HG03066 (cell line): Measurements from ENCODE around the gene SMARCD1.

ENCODE experiments used
- ATAC-seq: cut with Tn5 transposase; IDR thresholded peaks from one replicate; pipeline ENCODE4 v1.9.1; 2021; ENCODE audit warnings: low read depth; ENCODE audit not compliant: unreplicated experiment

Gene SMARCD1

DNA sequence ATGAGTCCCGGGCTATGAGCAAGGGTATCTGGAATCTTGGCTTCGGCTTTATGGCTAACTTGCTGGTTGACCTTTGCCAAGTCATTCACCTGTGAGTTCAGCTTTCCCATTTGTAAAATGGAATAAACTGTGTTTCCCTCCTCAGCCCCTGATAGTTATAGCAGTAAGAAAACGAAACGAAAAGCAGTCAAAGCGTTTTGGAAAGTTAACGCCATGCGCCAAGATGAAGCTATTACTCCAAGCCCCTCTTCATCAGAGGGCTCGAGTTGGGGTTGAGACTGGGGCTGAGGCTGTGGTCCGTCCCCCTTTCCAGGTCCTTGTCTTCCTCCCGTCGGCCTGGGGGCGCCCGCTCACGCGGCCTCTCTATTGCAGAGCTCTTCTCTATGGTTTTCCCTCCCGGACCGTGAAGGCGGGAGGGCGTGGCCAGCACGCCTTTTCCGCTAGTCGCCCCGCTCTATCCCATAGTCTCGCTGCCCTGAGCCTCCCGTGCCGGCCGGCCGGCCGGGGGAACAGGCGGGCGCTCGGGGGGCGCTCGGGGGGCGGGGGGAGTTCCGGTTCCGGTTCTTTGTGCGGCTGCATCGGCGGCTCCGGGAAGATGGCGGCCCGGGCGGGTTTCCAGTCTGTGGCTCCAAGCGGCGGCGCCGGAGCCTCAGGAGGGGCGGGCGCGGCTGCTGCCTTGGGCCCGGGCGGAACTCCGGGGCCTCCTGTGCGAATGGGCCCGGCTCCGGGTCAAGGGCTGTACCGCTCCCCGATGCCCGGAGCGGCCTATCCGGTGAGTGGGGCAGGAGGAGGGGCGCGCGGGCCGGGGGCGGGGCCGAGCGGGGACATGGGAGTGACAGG lies at the start of gene SMARCD1:
Gene SMARCD1 (plus strand): TSS at position 568 of the 840 bp plus-strand sequence. CDS start 28 bp downstream, at position 596.
- ATAC-seq, result peak; percentile 77

DNA sequence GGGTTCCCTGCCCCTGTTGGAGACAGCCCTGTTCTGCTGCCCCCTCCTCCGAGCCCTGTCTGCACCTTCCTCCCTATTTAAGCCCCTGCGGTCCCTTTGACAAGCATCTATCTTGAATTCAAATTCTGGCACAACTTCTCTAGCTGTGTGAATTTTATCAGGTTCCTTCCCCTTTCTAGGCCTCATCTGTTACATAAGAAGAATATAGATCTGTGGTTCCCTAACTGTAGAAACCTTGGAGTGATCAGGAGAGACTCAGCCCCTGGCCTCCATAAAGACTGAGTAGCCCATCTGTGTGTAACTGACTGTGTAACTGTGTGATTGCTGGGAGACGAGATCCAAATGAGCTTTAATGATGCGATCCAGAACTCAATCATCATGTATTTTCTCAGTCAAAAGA lies 46.8 kb upstream of the SMARCD1 start:
- ATAC-seq, result no peak

DNA sequence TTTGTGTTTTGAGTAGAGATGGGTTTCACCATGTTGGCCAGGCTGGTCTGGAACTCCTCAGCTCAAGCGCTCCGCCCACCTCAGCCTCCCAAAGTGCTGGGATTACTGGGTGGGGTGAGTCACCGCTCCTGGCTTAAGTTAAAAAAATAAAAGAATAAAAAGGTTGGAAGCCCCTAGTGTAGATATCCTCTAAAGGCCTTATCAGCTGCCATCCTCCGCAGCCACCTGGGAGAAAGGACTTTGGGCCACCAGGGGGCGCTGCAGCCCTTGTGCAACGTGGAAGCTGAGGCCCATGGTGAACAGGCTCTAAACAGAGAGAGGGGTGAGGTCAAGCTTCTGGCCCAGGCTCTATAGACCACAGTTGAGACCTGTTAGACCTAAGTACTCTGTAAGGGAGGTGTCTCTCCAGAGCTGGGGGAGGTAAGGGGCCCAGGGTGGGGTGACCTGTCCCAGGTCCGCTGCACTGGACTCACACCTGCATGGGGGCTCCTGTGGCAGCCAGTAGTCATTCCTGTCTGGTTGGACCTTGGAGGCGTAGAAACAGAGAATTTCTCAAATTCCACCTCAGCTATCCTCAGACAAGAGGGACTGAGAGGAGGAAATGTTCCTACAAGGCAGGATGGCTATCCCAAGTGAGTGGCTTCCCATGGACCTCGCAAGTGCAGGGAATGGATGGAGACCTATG lies 45.8 kb upstream of the SMARCD1 start:
- no peak for ATAC-seq

DNA sequence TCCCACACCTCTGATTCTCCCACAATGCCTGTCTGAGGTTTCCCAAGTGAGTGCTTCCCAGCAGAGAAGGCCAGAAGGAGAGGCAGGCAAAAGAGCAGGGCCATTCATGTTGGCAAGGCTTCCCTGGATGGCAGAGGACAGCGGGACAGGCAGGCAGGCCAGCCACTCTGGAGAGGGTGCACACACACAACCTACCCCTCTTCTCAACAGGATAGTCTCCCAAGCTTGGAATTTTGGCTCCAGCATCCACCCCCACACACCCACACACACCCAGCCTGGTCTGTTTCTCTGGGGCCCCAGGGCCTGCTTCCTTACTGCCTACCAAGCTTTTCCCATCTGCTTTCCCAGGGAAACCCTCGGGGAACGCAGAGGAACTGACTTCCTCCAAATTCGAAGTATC lies 44.5 kb upstream of the SMARCD1 start:
- ATAC-seq, result no peak

DNA sequence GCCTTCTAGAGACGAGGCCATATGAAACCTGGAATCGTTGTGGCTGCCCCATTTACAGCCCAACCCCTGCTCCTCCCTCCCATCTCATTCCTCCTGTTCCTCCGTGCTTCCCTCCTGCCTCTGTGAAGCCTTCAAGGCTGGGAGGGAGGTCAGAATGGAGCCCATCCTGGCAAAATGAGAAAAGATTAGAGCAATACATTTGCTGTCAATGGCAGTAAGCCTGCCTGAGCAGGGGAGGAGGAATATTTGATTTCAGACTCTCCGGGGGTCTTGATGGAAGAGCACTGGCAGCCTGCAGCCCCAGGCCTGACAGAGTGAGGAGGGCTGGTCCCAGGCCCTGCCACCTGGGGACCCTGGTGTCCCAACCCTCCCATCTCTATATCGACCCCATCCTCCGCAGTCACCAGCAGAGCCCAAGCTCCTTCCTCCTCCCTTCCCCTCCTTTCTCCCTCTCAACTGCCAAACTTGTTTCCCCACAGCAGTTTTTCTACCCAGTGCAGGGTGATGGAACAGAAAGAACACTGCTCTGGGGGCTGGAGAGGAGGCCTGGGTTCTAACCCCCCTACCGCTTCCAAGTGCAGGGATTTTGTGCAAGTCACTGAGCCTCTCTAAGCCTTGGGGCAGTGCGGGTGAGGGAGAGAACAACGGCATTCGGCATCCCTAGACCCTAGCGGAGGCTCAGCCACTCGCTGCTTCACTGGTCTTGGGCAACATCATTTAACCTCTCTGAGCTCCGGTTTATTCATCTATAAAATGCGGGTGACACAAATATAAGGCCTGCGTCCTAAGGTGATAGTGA lies 43.9 kb upstream of the SMARCD1 start:
- ATAC-seq, result no peak

DNA sequence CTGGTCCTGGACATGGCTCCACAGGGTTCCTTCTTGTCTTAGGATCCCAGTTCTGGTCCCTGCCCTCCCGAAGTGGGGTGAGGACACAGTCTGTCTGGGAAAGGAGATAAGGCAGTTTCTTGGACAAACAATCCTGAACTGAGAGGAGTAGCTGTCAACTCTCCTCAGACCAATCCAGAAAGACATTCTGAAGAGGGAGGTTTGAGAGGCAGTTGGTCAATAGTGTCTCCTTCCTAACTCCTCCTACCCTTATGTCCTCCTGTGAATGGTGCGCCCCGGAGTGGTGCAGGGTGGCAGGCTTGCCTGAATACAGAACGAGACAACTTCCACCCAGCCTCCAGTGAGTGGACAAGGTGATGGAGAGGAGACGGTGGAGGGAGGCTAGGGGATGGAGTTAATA lies 43.2 kb upstream of the SMARCD1 start:
- ATAC-seq, result no peak

DNA sequence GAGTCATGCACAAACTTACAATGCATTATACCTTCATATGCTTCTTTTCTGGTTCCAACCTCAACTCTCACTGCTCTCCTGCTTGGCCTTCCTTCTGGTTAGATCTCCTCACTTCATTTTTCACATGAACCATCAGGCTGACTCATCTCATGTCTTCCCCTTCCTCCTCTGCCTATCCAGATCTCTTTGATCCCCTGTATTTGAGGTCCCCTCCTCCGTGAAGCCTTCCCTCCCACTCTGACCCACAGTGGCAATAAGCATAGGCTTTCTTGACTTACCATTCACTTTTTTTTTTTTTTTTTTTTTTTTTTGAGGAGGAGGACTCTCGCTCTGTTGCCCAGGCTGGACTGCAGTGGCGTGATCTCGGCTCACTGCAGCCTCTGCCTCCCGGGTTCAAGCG lies 42.4 kb upstream of the SMARCD1 start:
- no peak for ATAC-seq

DNA sequence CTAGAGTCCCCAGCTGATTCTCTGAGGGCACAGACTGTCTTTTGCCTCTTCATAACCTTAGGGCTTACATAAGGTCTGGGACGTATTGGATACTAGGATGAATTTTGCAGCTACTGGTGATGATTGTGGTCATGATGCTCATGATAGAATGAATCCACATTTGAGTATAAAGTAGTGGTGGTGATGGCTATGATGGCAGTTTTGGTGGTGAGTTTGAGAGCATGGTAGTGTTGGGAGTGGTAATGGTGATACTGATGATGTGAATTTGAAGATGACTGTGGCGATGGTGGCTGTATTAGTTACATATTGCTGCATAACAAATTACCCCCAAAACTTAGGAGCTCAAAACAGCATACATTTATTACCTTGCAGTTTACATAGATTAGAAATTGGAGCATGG lies 41.8 kb upstream of the SMARCD1 start:
- ATAC-seq, result no peak

DNA sequence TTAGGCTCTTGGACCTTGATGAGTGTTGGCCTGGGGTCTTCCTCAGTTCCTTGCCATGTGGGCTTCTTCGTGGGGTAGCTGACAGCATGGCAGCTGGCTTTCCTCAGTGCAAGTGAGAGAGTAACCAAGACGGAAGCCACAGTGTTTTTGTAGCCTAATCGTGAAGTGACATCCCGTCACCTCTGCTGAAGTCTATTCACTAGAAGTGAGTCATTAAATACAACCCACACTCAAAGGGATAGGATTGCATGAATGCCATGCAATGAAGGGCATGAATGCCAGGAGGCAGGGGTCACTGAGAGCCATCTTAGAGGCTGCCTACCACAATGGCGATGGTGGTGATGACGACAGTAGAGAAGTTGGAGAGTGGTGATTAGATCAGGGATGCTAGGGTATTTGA lies 41.3 kb upstream of the SMARCD1 start:
- no peak for ATAC-seq

DNA sequence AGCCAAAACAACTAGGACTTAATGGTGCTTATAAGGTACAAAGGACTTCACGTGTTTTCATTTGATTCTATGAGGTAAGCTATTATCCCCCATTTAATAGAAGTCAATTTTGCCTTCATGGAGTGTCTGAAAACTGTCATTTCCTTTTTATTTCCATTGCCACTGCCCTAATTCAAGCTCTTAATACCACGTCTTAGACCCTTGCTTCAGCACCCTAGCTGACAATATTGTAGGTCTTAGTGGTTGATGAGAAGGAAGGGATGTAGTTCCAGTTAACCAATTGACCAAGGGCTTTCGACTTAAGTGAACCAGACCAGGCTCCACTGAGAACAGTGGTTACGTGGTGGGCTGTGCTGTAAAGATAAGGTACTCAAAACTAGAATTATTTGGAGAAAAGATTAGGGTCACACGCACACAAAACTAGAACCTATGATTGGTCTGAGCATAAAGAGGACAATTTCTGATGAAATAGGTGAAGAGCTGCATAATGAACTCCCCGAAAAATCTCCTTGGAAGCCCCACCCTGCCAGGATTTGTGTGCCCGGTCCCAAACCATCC lies 37.4 kb upstream of the SMARCD1 start:
- no peak for ATAC-seq

DNA sequence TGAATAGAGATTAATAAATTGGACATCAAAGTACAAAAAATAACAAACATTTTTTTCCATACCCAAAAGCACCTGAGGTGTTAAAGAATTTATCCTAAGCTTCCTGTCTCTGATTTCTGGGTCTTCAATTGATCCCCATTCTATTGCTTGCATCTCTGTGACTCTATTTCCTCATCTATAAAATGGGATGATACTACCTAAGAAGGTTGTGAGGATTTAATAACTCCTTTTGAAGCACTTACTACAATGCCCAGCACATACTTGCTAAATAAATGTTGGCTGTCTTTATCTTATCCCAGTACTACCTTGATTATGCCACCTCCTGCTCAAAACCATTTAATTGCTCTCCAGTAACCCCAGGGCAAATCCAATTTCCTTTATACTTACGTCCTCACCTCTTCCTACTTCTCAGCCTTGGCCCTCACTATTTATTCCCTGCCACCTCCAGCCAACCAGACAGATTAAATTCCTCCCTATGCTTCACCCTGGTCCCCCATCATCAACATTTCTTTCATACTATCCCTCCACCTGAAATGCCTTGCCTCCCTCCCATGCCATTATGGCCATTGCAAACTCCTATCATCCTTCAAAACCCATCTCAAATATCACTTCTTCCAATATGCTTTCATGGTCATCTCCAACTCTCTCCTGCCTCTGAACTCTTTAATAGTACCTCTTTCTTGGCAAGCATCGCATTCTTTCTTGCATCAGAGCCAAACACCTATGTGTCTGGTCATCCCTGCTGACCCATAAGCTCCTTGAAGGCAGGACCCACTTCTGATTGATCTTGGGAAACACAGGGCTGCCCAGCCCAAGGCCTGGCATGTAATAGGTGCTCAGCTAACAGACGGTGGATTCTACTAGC lies 35.7 kb upstream of the SMARCD1 start:
- no peak for ATAC-seq

DNA sequence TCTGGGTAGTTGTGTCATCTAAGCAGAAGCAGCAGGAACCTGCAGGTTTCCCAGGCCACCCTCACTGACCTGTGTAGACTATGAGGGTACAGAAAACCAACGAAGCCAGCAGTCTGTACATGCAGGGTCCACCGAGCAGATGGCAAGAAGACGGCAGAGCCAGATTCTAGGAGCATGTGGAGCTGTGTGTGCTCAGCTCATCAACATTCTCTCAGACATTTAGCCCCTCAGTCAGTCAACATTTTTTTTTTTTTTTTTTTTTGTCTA lies 35.1 kb upstream of the SMARCD1 start:
- no peak for ATAC-seq

DNA sequence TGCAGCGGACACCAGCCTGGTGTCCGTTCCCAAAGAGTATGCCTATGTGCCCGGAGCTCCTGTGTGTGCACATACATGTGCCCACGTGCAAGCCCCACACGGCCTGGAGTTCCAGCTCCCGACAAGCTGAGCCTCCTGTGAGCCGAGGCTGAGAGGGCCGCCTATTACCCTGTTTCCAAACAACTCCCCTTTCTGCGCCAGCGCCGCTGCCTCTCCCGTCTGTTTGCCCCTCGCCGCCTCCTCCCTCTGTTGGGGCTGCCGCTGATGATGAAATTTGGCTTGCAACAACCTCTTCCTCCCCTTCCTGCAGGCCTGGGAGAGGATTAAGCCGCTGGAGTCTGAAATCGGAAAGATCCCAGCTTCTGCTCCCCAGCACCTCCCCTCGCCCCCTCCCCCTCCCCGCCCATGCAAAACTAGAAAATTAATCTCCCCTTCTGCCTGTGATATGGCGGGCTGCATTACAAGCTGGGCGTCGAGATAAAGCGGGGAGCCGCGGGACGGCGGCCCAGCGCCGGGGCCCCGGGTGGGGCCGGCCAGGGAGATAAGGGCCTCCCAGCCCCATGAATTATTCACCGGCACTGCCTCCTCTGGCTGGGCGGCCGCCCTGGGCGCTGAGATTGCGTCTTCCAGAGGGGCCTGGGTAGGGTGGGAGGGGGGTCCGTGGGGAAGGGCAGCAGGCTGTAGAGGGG lies 34.6 kb upstream of the SMARCD1 start:
- ATAC-seq, result no peak

DNA sequence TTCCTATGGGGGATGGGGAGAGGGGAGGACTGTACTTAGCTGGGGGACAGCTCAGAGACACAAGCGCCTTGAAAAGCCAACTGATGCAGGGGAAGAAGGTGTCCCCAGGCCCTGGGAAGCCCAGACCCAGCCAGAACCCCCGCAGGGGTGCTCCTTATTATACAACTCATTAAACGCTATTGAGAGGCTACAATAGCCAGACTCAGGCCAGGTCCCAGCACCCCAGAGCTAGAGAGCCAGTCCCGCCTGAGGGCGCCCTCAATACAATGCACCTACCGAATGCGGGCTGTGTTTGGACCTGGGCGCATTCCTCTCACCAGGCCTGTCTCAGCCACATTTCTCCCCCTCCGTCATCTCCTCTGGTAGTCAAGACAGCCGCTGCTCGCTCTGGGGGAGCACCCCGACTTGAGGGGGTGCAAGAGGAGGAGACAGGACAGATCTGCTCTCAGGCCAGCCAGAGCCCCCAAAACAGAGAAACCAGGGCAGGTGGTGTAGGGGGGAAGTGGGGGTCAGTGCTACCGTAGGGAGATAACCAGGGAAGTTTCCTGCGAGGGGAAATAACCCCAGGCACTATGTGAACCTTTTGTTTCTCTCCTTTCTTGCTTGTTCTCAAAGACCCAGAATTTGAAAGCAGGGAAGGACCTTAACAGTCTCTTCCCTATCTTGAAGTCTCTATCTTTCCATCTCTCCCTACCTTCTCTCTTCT lies 33.9 kb upstream of the SMARCD1 start:
- no peak for ATAC-seq

DNA sequence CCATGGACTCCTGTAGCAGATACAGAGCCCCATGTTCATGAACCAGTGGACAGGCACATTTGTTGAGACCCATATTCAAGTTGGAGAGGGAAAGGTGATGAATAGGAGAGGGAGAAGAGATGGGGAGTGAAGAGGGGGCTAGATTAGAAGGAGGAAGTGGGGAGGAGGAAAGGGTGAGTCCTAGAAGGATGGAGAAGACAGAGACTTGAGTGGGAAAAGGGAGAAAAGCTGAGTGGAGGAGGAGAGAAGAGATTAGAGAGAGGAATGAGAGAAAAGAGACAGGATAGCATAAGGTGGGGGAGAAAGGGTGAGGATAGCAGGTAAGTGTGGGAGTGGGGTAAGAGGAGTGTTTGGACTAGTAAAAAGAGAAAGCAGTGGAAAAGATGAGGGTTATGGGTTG lies 32.6 kb upstream of the SMARCD1 start:
- ATAC-seq, result no peak

DNA sequence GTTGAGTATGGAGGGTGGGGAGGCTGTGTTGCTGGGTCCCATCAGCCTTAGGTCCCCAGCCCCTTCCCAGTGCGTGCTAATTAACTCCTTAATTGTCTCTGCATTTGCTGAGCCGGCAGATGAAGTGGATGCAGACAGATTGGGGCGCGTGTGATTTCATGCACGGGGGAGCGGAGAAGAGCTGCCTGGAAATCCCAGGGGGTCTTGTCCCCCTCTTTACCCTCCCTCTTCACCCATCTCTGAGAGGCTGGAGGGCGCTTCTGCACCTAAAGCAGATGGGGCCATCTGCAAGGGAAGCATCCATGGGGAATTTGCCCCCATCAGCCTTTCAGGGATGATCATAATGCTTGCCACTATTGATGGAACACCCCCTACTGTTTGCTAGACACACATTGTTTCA lies 32.2 kb upstream of the SMARCD1 start:
- no peak for ATAC-seq

DNA sequence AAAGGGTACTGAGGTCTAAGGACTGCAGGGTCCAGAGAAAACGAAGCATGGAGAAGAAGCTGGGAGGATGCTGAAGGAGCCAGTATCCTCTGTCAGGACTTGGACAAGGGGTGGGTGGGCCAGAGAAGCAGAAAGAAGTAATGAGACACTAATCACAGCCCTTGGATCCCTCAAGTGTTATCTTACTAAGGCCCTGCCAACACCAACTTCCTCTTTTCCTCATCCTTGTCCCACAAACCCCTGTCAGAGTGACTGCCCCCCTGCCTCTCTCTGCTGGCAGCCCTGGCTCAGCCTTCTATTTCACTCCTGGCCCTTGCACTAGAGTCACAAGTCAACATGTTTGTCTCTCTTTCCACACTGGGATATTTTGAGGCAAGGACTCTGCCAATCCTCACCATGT lies 31.6 kb upstream of the SMARCD1 start:
- no peak for ATAC-seq

DNA sequence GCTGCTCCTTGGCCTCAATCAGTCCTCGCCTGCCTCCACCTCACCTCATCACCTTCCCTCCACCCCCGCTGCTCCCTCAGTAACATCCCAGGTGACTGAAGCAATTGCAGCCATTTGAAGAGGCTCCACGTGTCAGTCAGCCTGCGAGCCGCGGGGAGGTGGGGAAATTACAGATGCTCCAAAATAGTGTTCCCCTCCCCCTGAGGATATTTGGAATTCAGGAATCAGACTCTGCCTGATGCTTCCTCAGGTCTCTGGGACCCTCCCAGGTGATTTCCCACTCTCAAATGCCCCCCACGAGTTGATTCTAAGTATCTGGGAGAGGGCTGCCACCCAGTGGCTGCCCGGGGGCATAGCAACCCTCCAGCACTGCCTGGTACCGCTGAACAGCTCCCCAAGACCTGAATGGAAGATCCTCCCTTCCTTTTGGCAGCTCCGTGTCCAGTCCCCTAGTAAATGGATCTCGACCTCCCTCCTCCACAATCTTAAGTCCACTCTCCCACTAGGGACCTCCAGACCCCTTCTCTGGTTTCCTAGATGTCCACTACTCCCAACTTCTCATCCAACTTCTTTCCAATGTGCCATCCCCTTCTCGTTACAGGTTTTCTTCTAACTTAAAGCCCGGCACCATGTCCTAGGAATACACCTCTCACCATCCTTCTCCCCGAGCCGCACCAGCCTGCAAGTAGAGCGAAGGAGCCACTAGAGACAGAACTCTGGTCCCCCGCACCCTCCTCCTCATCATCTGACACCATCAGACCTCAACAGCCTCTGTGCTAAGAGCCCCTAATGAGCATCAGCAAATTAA lies 29.1 kb upstream of the SMARCD1 start:
- no peak for ATAC-seq
